HG02973 (cell line): ENCODE results near the gene TRAF3IP1.
"Not testable (repeated sequence)": the region's sequence is repeated elsewhere in the genome, so short reads cannot be mapped to it uniquely, and the experiment has no call there.

Source experiments
- ATAC-seq: cut with Tn5 transposase; IDR thresholded peaks from one replicate; pipeline ENCODE4 v1.9.1; 2021; ENCODE audit warnings: moderate library complexity; ENCODE audit not compliant: unreplicated experiment

TRAF3IP1 gene

GRCh38 chr2:238306672-238306998, 13.7 kb upstream of the TRAF3IP1 start:
- ATAC-seq: no peak

GRCh38 chr2:238308177-238308576, 12.1 kb upstream of the TRAF3IP1 start:
- no peak for ATAC-seq

DNA sequence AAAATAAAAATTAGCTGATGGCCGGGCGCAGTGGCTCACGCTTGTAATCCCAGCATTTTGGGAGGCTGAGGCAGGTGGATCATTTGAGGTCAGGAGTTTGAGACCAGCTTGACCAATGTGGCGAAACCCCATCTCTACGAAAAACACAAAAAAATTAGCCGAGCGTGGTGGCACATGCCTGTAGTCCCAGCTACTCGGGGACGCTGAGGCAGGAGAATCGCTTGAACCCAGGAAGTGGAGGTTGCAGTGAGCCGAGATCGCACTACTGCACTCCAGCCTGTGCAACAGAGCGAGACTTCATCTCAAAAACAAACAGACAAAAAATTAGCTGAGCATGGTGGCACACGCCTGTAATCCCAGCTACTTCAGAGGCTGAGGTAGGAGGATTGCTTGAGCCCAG, 9.6 kb upstream of the TRAF3IP1 start:
- not testable (repeated sequence) for ATAC-seq

DNA sequence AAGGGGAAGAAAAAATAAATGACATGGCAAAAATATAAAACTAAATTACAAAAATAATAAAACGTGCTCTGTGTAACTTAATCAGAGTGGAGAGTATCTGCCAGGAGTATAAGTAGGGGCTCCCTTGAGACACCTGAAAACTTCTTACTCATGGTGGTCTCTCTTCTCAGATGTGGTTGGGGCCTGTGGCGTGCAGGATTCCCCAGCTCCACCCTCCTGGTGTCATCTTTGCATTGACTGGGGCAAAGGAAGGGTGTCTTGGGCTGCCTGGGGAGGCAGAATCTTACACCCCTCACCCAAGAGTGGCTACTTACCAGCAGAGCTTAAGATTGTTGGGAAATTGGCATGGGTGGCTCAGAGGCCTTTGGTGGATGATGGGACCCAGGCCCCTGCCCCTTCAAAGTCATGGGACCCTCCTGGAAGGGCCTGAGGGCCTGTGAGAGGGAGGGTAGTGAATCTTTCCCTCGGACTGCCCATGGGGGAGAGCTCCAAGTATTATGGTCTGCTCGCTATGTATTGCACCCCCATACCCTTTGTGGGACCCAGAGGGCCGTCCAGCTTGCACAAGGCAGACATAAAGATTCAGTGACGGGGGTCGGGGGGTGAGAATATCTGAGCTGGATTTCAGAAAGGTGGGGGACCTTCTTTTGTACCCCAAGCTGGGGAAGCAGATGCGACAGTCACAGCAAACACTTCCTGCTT, 6.9 kb upstream of the TRAF3IP1 start:
- no peak for ATAC-seq

- ATAC-seq: no peak
Measured at GRCh38 chr2:238313991-238314350, 6.3 kb upstream of the TRAF3IP1 start.

DNA sequence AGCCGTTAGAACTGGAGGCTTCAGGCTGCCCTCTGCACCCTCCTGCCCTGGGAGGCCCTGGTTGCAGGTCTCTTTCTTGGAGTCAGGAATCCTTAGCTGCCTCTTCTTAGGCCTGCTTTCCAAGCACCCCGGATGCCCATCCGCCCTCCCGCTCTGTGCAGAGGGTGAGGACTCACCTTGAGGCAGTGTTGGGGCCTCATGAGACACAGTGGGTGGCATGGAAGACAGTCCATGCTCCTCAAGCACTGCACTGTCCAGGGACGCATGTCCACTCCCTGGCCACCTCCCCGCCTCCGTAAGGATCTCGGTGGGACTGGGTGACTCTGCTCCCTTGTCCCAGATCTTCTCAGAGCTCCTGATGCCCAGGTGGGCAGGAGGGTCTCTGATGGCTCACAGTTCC, 5.7 kb upstream of the TRAF3IP1 start:
- ATAC-seq: no peak

DNA sequence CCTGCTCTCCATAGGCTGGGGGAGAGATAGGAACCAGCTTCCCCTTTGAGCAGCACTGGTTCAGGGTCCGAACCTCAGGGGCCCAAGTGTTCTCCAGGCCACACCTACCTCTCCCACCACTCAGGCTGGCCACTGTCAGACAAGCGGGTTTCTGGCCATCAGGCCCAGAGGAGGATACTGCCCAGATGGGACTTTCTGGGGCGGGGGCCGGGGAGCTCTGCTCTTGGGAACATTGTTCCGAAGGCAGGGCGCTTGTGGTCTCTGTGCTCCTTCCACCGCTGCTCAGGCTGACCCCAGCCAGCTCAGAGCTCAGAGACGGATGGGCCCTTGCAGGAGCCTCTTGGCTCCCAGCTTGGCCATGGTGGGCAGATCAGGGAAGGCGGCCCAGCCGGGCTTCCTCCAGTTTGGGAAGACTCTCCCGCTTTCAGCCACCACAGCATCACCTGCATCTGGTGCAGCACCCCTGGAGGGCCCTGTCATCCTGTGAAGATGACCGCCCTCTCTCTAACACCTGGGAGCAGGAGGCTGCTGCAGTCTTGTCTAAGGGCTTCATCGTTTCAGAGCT, 5.2 kb upstream of the TRAF3IP1 start:
- ATAC-seq: no peak

DNA sequence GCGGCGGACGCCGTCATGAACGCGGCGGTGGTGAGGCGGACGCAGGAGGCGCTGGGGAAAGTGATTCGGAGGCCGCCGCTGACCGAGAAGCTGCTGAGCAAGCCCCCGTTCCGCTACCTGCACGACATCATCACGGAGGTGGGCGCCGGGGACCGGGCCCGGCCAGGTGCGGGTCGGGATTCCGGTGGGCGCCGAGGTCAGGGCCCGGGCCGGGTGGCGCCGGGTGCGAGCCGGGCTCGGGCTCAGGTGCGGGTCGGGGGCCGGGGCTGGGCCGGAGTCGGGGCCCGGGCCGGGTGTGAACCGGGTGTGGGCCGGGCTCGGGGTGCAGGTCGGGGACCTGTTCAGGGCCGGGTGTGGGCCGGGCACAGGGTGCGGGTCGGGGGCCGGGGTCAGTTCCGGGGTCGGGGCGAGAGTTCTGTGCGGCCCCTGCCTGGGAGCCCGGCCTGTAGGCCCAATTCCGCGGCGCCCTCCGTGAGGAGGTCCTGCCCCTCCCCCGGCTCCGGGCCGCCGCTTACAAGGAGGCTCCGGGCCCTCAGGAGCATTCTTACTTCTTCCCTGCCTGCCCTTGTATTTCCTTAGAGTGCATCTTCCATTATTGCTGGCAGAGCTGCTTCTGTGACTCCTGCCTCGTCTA, 447 bp downstream of the TRAF3IP1 start:
- ATAC-seq: peak; percentile 21

- ATAC-seq: no peak
Measured at GRCh38 chr2:238321467-238321866, 1.1 kb downstream of the TRAF3IP1 start.

GRCh38 chr2:238322001-238322411, 1.7 kb downstream of the TRAF3IP1 start:
- ATAC-seq: no peak

GRCh38 chr2:238324248-238324647, 3.9 kb downstream of the TRAF3IP1 start:
- ATAC-seq: not testable (repeated sequence)

- ATAC-seq: no peak
Measured at GRCh38 chr2:238325694-238326093, 5.4 kb downstream of the TRAF3IP1 start.

DNA sequence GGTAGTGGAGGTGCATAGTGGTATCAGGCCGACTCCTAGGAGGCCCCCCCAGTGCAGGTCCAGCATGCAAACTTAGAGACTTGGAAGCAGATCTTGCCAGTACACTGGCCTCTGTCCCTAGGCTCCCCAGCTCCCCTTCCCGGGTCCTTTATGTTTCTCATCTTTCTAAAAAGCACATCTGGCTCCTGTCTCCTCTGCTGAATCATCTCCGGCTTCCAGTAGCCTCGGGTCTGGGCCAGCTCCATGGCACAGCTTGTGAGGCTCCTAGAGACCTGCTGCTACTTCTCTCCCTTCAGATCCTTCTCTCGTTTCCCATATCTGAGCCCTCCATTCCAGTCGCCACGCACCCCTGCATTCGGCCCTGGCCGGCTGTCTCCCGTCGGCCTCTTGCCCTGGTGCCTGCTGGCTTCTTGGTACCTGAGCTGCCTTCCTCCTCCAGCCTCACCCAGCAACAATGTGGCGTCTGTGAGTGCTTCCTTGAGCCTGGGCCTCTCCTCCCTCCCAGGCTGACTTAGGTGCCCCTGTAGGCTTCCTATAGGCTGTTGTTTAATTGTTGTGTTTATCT, 6.6 kb downstream of the TRAF3IP1 start:
- ATAC-seq: no peak

DNA sequence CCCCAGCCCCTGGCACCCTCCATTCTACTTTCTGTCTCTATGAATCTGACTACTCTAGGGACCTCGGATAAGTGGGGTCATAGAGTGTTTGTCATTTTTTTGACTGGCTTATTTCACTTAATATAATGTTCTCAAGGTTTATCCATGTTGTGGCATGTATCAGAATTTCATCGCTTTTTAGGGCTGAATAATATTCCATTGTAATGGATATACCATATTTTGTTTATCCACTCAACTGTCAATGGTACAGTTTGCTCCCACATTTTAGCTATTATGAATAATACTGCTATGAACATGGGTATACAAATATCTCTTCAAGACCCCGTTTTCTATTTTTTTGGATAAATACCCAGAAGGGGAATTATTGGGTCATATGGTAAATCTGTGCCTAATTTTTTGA, 7.4 kb downstream of the TRAF3IP1 start:
- ATAC-seq: no peak

- ATAC-seq: no peak
Measured at GRCh38 chr2:238330391-238330790, 10.1 kb downstream of the TRAF3IP1 start.

DNA sequence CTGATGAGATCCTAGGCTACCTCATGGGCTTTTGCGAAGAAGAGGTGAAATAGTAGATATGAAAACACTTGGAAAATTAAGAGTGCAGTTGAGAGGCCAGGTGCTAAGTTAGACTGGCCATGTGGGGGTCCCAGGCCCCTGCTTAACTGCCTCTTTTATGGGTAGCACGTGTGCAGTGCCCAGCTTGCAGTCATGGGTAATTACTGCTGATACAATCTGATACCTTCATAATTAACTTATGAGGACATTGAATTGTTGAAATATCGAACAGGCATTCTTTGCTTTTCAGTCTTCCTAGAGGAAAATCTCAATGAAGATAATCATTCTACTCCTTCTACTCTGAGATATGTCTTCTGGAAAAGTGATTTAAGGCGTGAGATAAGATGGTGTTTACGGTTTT, 11.6 kb downstream of the TRAF3IP1 start:
- no peak for ATAC-seq

GRCh38 chr2:238334885-238335284, 14.6 kb downstream of the TRAF3IP1 start:
- ATAC-seq: no peak

GRCh38 chr2:238335591-238335990, 15.3 kb downstream of the TRAF3IP1 start:
- not testable (repeated sequence) for ATAC-seq

DNA sequence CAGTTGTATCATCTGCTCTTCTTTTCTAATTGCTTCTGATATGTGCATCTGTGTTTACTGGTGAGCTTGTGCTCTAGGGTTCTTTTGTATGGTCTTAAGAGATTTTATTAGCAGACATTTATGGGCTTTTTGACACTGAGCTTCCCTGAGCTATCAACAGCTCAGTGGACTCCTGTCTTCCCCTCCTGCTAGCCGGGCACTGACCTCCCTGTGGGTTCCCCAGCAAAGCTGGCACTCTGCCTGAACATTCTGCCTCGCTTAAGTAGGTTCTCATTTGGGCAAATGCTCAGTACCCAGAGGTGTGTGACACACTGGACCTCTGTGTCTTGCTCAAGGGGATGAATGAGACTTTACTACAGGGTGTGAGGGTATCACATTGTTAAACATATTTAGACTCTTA, 15.8 kb downstream of the TRAF3IP1 start:
- ATAC-seq: no peak

GRCh38 chr2:238336793-238337444, 16.6 kb downstream of the TRAF3IP1 start:
- ATAC-seq: no peak

GRCh38 chr2:238337846-238338245, 17.5 kb downstream of the TRAF3IP1 start:
- no peak for ATAC-seq
